Medulla oblongata (tissue), 1 donor: ENCODE measurements around the gene SLC35B2.

Experiments used
- DNase-seq: peaks from one replicate; pipeline ENCODE4 v3.0.0-alpha.2; 2015; ENCODE audit errors: extremely low spot score

Gene SLC35B2, protein sequence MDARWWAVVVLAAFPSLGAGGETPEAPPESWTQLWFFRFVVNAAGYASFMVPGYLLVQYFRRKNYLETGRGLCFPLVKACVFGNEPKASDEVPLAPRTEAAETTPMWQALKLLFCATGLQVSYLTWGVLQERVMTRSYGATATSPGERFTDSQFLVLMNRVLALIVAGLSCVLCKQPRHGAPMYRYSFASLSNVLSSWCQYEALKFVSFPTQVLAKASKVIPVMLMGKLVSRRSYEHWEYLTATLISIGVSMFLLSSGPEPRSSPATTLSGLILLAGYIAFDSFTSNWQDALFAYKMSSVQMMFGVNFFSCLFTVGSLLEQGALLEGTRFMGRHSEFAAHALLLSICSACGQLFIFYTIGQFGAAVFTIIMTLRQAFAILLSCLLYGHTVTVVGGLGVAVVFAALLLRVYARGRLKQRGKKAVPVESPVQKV

DNA sequence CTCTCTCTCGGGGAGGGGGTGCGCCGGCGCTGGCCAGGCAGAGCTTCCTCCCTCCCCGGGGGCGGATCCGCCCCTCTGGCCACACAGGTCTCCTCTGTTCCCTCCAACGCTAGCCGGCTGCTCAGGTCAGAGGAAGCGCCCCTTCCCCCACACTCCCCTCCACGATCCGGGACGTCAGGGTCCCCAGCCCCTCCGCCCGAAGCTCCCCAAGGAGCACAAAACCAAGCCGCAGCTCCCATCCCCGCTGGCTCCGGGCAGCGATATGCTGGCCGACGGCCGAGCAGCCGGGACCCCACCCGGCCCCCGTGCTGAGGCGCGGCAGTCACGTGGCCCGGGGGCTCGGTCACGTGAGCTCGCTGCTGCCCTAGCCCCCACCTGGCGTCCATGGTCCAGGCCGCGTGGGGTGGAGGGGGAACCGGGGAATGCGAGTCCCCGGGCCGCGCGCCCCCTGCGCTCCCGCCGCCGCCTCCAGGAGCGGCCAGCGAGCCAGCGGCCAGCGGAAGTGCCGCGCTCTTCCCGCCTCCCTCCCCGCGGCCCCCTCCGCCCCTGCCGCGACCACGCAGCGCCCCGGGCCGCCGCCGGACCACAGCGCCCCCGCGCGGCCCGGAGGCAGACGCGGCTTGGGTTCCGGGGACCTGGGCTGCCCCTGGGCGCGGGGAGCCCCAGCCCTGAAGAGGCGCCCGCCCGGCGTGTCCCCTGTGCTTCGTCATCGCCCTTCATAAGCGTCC, at the start of gene SLC35B2:
TSS of gene SLC35B2 (minus strand) at position 504 of the 728 bp plus-strand sequence. CDS start at position 386, 118 bp downstream.
- DNase-seq, result peak; percentile 93

DNA sequence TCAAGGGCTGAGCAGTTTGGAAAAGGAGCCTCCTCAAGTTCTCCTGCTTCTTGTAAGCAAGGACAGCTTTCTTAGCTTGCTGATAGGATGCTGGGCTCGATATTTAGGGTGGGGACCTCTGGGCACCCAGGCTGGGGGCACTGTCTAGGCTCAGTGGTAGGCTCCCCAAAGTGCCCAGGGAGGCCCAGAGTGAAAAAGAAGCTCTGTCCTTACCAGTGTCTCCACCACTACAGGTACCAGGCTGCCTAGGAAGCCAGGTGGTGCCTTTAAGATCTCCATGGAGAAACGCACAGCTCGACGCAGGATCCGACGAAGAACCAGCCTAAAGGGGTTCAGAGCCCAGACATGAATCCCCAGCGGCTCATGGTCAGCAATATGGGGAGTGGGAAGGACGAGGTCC, 49.4 kb upstream of the SLC35B2 start:
- no peak for DNase-seq

GRCh38 chr6:44305200-44305725, 47.9 kb upstream of the SLC35B2 start:
- no peak for DNase-seq

- DNase-seq, result no peak
Observed at GRCh38 chr6:44304282-44305199, 47.2 kb upstream of the SLC35B2 start.

DNA sequence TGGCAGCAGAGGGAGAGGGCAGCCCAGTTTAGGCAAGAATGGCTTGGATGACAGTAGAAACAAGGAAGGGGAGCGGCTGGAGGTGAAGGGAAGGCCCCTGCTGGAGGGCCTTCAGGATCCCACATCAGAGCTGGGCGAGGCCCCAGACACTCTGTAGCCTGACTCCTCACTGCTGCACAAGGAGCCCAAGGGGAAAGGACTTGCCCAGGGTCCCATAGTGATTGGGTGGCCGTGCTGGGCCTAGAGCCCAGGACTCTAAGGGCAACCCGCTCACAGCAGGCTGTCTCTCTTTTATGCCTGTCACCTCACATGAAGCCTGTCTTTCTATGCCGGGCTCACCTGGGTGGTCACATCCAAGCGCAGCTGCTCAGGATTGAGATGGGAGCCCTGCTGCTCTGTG, 46.5 kb upstream of the SLC35B2 start:
- DNase-seq, result no peak

DNA sequence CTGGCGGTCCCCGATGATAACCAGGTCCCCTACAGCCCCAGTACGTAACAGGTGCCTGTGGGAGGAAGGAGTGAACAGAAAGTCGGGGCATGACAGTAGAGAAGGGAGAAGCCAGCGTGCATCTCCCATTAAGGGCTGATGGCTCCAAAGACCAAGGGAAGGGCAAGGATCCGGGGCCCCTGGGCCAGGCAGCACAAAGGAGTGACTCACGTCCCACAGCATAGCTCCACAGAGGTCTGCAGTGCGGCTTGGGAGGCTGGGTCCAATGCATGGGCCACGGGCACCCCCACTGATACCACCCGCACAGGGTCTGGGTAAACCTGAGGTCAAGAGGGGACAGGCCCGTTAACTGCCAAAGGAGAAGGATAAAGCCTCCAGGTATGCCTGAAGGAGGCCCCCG, 45.5 kb upstream of the SLC35B2 start:
- DNase-seq, result no peak

GRCh38 chr6:44301782-44302564, 44.6 kb upstream of the SLC35B2 start:
- no peak for DNase-seq

- DNase-seq, result no peak
Observed at GRCh38 chr6:44301106-44301505, 43.8 kb upstream of the SLC35B2 start.

DNA sequence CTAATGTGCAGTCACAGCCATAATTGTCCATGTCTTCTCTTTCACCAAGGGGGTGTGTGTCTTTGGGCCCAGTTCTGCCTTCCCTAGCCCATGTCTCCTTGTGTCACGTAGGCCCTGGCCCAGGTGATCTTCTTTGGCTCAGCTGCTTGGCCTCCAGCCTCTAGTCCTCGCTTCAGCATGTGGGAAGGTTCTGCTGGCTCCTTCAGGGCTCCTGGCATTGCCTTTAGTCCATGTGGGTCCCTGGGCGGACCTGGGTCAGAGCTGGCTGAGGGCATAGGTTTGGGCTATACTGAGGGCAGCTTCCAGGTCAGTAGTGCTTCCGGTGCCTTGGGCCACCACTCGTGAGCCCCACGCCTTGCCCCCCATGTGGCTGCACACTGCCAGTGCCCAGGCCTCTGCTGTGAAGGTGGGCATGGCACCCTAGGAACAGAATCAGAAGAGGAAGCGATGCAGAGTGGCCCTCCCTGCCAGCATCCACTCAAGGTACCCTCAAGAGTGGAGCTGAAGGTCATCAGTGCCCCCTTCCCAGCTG, 43.0 kb upstream of the SLC35B2 start:
- DNase-seq, result no peak

GRCh38 chr6:44298864-44299263, 41.5 kb upstream of the SLC35B2 start:
- no peak for DNase-seq

- DNase-seq, result no peak
Observed at GRCh38 chr6:44298055-44298803, 40.9 kb upstream of the SLC35B2 start.

DNA sequence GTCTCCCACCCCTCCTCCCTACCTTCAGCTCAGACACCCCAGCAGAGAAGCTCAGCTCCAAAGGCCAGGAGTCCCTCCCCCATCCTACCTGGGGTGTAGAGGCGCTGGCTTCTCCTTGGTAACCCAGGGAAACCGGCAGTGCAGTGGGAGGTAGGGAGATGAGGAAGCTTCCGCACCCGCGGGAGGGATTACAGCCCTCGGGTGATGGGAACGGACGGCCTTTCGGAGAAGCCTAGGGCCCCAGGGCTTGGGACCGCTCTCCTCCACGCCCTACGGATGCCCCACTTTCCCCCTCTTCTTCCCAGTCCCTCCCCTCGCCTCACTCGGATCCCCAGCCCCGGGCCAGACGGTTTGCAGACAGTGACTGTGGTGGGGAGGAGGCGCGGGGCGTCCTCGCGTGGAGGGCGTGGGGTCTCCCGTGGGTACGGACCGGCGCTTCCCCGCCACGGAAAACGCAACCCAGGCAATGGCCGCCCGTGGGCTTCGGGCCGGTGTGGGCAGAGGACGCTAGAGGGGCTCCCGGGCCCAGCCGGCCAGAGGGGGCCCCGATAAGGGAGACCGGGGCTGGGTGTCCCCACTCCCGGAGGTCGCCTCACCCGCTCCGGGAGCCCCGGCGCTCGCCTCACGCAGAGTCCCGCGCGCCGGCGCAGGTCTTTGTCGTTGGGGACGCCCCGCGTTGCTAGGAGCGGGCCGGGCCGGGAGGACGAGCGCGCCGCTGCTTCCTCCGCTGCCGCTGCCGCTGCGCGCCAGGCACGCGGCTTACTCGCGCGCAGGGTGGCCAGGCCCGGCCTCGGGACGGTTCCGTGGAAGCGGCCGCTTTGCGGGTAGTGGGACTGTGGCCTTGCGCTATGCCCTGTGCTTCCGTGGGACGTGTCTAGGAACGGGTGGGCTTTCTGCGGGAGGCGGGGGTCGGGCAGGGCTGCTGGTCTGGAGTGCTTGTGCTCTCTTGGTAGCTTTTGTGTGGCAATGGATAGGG, 40.0 kb upstream of the SLC35B2 start:
- peak; percentile 20 for DNase-seq

- no peak for DNase-seq
Observed at GRCh38 chr6:44294832-44295791, 37.8 kb upstream of the SLC35B2 start.

- DNase-seq, result no peak
Observed at GRCh38 chr6:44292661-44293365, 35.5 kb upstream of the SLC35B2 start.

- DNase-seq, result no peak
Observed at GRCh38 chr6:44291841-44292240, 34.5 kb upstream of the SLC35B2 start.

GRCh38 chr6:44289726-44290260, 32.5 kb upstream of the SLC35B2 start:
- DNase-seq, result no peak

DNA sequence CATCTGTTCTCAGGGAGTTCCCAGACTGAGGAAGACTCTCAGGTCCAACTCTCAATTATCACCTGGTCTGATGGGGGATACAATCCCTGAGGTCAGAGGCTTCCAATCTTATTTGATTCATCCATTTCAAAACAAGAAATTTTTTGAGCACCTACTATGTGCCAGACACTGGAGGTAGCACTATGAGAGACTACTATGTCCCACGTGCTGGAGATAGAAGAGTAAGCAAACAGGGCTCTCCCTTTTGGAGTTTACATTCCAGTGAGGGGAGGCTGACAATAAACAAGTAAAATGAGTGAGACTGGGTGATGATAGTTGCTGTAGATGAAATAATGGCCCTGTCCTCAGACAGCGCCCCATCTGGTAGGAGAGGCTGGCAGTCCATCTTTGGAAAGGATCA, 29.4 kb upstream of the SLC35B2 start:
- DNase-seq, result no peak
